GM21526 (cell line): ENCODE results near the gene UBALD2.
"Not testable (repeated sequence)": the region's sequence is repeated elsewhere in the genome, so short reads cannot be mapped to it uniquely, and the experiment has no call there.

Source experiments
- ATAC-seq: cut with Tn5 transposase; IDR thresholded peaks from one replicate; pipeline ENCODE4 v1.9.1; 2021; ENCODE audit warnings: moderate library complexity; ENCODE audit not compliant: unreplicated experiment, low FRiP score

UBALD2 gene

GRCh38 chr17:76264755-76265623 is at the start of gene UBALD2:
Gene UBALD2, plus strand, starts transcription at chr17:76265348. Its CDS starts 158 bp downstream, at chr17:76265506.
- peak; percentile 65 for ATAC-seq

- no peak for ATAC-seq
These were observed 48.1 kb upstream of the UBALD2 start for GRCh38 chr17:76217081-76217480.

- no peak for ATAC-seq
These were observed 45.3 kb upstream of the UBALD2 start for GRCh38 chr17:76219670-76220383.

- ATAC-seq, result no peak
These were observed 41.3 kb upstream of the UBALD2 start for GRCh38 chr17:76223802-76224201.

GRCh38 chr17:76225373-76226086 is 39.6 kb upstream of the UBALD2 start:
- not testable (repeated sequence) for ATAC-seq

GRCh38 chr17:76226749-76227148 is 38.4 kb upstream of the UBALD2 start:
- ATAC-seq, result not testable (repeated sequence)

GRCh38 chr17:76232342-76232741 is 32.8 kb upstream of the UBALD2 start:
- no peak for ATAC-seq

- ATAC-seq, result no peak
These were observed 31.4 kb upstream of the UBALD2 start for GRCh38 chr17:76233588-76234353.

- no peak for ATAC-seq
These were observed 30.8 kb upstream of the UBALD2 start for GRCh38 chr17:76234354-76234679.

- ATAC-seq, result no peak
These were observed 29.3 kb upstream of the UBALD2 start for GRCh38 chr17:76235883-76236282.

GRCh38 chr17:76236603-76237002 is 28.5 kb upstream of the UBALD2 start:
- no peak for ATAC-seq

GRCh38 chr17:76237859-76238313 is 27.3 kb upstream of the UBALD2 start:
- no peak for ATAC-seq

- no peak for ATAC-seq
These were observed 26.2 kb upstream of the UBALD2 start for GRCh38 chr17:76238847-76239537.

GRCh38 chr17:76239538-76240274 is 25.4 kb upstream of the UBALD2 start:
- ATAC-seq, result peak; percentile 19

- ATAC-seq, result peak; percentile 56
These were observed 24.5 kb upstream of the UBALD2 start, which contains the start of gene RNF157 for GRCh38 chr17:76240461-76241203. Gene RNF157, minus strand, starts transcription at chr17:76240493. Its CDS starts 253 bp downstream, at chr17:76240240.

GRCh38 chr17:76241204-76241538 is 24.0 kb upstream of the UBALD2 start:
- no peak for ATAC-seq

- no peak for ATAC-seq
These were observed 23.4 kb upstream of the UBALD2 start for GRCh38 chr17:76241691-76242255.
